ENCODE measurements around the gene SLC29A4. TPM values are rescaled to one million over a fixed set of nuclear protein-coding genes. Genes with fewer than 3 reads are reported as not detected.
"Not testable (repeated sequence)": the region's sequence is repeated elsewhere in the genome, so short reads cannot be mapped to it uniquely, and the experiment has no call there.

SLC29A4 gene
- total and polyA plus RNA-seq, 4 donors, result 1.7 to 13.9 (median 3.9) TPM

GRCh38 chr7:5279734-5280133 is 3.0 kb upstream of the SLC29A4 start:
- DNase-seq (ENCODE audit: low spot score), result no peak
- TF ChIP-seq FOXA1 (IDR thresholded peaks at IDR 0.05) (no peak), RXRA (IDR thresholded peaks at IDR 0.05) (no peak), TAF1 (conservative IDR thresholded peaks at IDR 0.05) (no peak), CTCF (IDR thresholded peaks at IDR 0.05; ENCODE audit: low read depth, low read length, missing input control) (no peak), REST (IDR thresholded peaks at IDR 0.05) (no peak), NR2F2 (IDR thresholded peaks at IDR 0.05) (no peak)
- peaks cover 4 to 14% (median 11%) of the 10 kb centered on the region in 4 donors for H3K4me1 ChIP-seq (ENCODE audit: control insufficient read depth in 4 of 4, insufficient read depth in 4 of 4, low read length in 3 of 4)
- no peak overlapping the region for H3K27ac ChIP-seq (ENCODE audit: low read depth in 1 of 2, low read length in 2 of 2)
- H3K27me3 ChIP-seq (ENCODE audit: control insufficient read depth in 4 of 4, insufficient read depth in 4 of 4, low read length in 3 of 4), result no peaks in the 10 kb centered on the region
- no peak overlapping the region for H3K4me3 ChIP-seq (ENCODE audit: low read depth in 1 of 3, low read length in 3 of 3)
- H3K9ac ChIP-seq (ENCODE audit: low read depth in 1 of 2, low read length in 2 of 2), result no peak overlapping the region
- no peaks in the 10 kb centered on the region for H3K9me3 ChIP-seq (ENCODE audit: control insufficient read depth in 4 of 4, low read length in 3 of 4)
- H3K36me3 ChIP-seq (ENCODE audit: control insufficient read depth in 4 of 4, insufficient read depth in 3 of 4, low read depth in 1 of 4, low read length in 3 of 4), result no peaks in the 10 kb centered on the region
- WGBS, result 86% methylated on average over 4 of the region's 4 CpGs

GRCh38 chr7:5281598-5282500 is 894 bp upstream of the SLC29A4 start:
- DNase-seq (ENCODE audit: low spot score); H3K4me3 ChIP-seq (ENCODE audit: low read depth in 1 of 3, low read length in 3 of 3); H3K27me3 ChIP-seq (ENCODE audit: control insufficient read depth in 4 of 4, insufficient read depth in 4 of 4, low read length in 3 of 4); H3K27ac ChIP-seq (ENCODE audit: low read depth in 1 of 2, low read length in 2 of 2); H3K9ac ChIP-seq (ENCODE audit: low read depth in 1 of 2, low read length in 2 of 2); H3K36me3 ChIP-seq (ENCODE audit: control insufficient read depth in 4 of 4, insufficient read depth in 3 of 4, low read depth in 1 of 4, low read length in 3 of 4); H3K9me3 ChIP-seq (ENCODE audit: control insufficient read depth in 4 of 4, low read length in 3 of 4): not testable (repeated sequence)
- H3K4me1 ChIP-seq (ENCODE audit: control insufficient read depth in 4 of 4, insufficient read depth in 4 of 4, low read length in 3 of 4), result peaks cover 5 to 16% (median 12%) of the 10 kb centered on the region in 4 donors
- 71% methylated on average over 19 of the region's 19 CpGs for WGBS

- Histone ChIP-seq H3K9me3 (ENCODE audit: control insufficient read depth in 4 of 4, low read length in 3 of 4) (no peaks in the 10 kb centered on the region), H3K36me3 (ENCODE audit: control insufficient read depth in 4 of 4, insufficient read depth in 3 of 4, low read depth in 1 of 4, low read length in 3 of 4) (no peaks in the 10 kb centered on the region), H3K27ac (ENCODE audit: low read depth in 1 of 2, low read length in 2 of 2) (no peak overlapping the region), H3K9ac (ENCODE audit: low read depth in 1 of 2, low read length in 2 of 2) (no peak overlapping the region), H3K4me3 (ENCODE audit: low read depth in 1 of 3, low read length in 3 of 3) (peak overlapping the region in 1 of 3 donors; percentile 61), H3K27me3 (ENCODE audit: control insufficient read depth in 4 of 4, insufficient read depth in 4 of 4, low read length in 3 of 4) (no peaks in the 10 kb centered on the region), H3K4me1 (ENCODE audit: control insufficient read depth in 4 of 4, insufficient read depth in 4 of 4, low read length in 3 of 4) (peaks cover 5 to 16% (median 12%) of the 10 kb centered on the region in 4 donors)
- no peak for DNase-seq (ENCODE audit: low spot score)
- WGBS, result 6% methylated on average over 46 of the region's 46 CpGs
- no peak for TF ChIP-seq TAF1 (conservative IDR thresholded peaks at IDR 0.05)
- TF ChIP-seq SP1 (IDR thresholded peaks at IDR 0.05), result no peak
- TF ChIP-seq FOXA2 (IDR thresholded peaks at IDR 0.05), result no peak
- no peak for TF ChIP-seq NR2F2 (IDR thresholded peaks at IDR 0.05)
- no peak for TF ChIP-seq REST (IDR thresholded peaks at IDR 0.05)
- TF ChIP-seq RAD21 (IDR thresholded peaks at IDR 0.05), result no peak
- TF ChIP-seq ZBTB33 (IDR thresholded peaks at IDR 0.05), result no peak
- no peak for TF ChIP-seq RXRA (IDR thresholded peaks at IDR 0.05)
- no peak for TF ChIP-seq EGR1 (IDR thresholded peaks at IDR 0.05; ENCODE audit: low read depth in 2 of 2)
- TF ChIP-seq HNF4A (conservative IDR thresholded peaks at IDR 0.05), result no peak
- no peak for TF ChIP-seq GABPA (IDR thresholded peaks at IDR 0.05 in 1 of 2, conservative IDR thresholded peaks at IDR 0.05 in 1 of 2)
Observed at GRCh38 chr7:5283421-5284303, 919 bp downstream of the SLC29A4 start.
